Sigmoid colon (tissue), 4 donors: Measurements from ENCODE around the gene CRKL.

Source experiments
- CTCF ChIP-seq, 4 experiments: fragments of 450-650 bp in 3 of 4; fragments of 200-600 bp in 1 of 4; IDR thresholded peaks; one replicate each; pipeline ENCODE4 v1.5.1; 2016 to 2019; ENCODE audit warnings: antibody characterized with exemption in 4 of 4, mild to moderate bottlenecking in 3 of 4, moderate library complexity in 2 of 4
- EP300 ChIP-seq, 4 donors: sonication (generic); formaldehyde crosslinking; IDR thresholded peaks; one replicate each; pipeline ENCODE4 v1.6.1; 2017; ENCODE audit warnings: antibody characterized with exemption in 4 of 4
- POLR2AphosphoS5 ChIP-seq, 4 donors: sonication (generic); formaldehyde crosslinking; IDR thresholded peaks; one replicate each; pipeline ENCODE4 v1.6.1; 2017; ENCODE audit warnings: antibody characterized with exemption in 4 of 4

GRCh38 chr22:20887375-20887774 lies 29.8 kb upstream of the CRKL start:
- TF ChIP-seq CTCF (IDR thresholded peaks at IDR 0.05) (no peak), EP300 (IDR thresholded peaks at IDR 0.05) (no peak), POLR2AphosphoS5 (IDR thresholded peaks at IDR 0.05) (no peak)
